ENCODE data around the gene IRAK3.
A peak's percentile ranks its signal among the peaks of the same experiment; 100 is the strongest.
"Not testable (repeated sequence)": the region's sequence is repeated elsewhere in the genome, so short reads cannot be mapped to it uniquely, and the experiment has no call there.

The IRAK3 gene

DNA sequence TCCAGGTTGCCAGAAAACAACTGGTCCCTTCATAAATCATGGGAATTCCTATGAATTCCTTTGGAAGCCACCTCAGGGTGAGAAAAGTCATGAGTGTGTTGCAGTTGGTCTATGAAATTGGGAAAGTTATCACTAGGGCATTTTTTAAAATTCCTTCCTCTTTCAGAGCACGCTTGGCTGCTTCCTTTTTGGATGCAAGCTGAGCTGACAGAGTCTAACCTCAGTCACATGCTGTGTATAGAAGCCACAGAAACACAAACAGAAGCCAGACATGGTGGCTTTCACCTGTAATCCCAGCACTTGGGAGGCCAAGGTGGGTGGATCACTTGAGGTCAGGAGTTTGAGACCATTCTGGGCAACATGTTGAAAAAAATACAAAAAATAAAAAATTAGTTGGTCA, 91.5 kb downstream of the IRAK3 start:
- no peaks in the 10 kb centered on the region for H3K36me3 Mint-ChIP-seq (ENCODE audit: low read depth)
- no peak for DNase-seq
- no peak overlapping the region for H3K4me3 Mint-ChIP-seq
- no peaks in the 10 kb centered on the region for H3K27me3 Mint-ChIP-seq
- H3K9me3 Mint-ChIP-seq: peaks cover 5% of the 10 kb centered on the region
- H3K27ac Mint-ChIP-seq: no peak overlapping the region
- peaks cover 38% of the 10 kb centered on the region for H3K4me1 Mint-ChIP-seq (ENCODE audit: low read depth)

GRCh38 chr12:66282244-66282643, 93.2 kb downstream of the IRAK3 start:
- DNase-seq: no peak
- H3K9me3 Mint-ChIP-seq: peaks cover 5% of the 10 kb centered on the region
- H3K27me3 Mint-ChIP-seq: no peaks in the 10 kb centered on the region
- H3K4me3 Mint-ChIP-seq: no peak overlapping the region
- no peak overlapping the region for H3K27ac Mint-ChIP-seq
- H3K36me3 Mint-ChIP-seq (ENCODE audit: low read depth): no peaks in the 10 kb centered on the region
- H3K4me1 Mint-ChIP-seq (ENCODE audit: low read depth): peaks cover 42% of the 10 kb centered on the region

GRCh38 chr12:66287275-66287674, 98.3 kb downstream of the IRAK3 start:
- Mint-ChIP-seq H3K27me3 (no peaks in the 10 kb centered on the region), H3K36me3 (ENCODE audit: low read depth) (no peaks in the 10 kb centered on the region), H3K9me3 (no peaks in the 10 kb centered on the region), H3K4me1 (ENCODE audit: low read depth) (peaks cover 71% of the 10 kb centered on the region), H3K27ac (peak overlapping the region; percentile 48), H3K4me3 (no peak overlapping the region)
- no peak for DNase-seq

DNA sequence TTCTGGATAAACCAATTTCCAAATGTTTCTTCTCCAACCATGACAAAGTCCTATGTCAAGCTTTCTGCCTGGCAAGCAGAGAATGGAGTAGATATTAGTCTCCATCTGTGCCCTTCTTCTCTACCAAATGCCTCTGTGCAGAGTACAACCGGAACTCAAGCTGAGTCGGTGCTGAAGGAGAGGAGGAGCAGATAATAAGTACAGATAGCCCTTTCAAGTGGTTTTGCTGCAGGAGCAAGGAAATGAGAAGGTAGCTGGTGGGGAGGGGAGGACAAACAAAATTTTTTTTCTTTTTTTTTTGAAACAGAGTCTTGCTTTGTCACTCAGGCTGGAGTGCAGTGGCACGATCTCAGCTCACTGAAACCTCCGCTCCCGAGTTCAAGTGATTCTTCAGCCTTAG, 99.1 kb downstream of the IRAK3 start:
- no peaks in the 10 kb centered on the region for H3K27me3 Mint-ChIP-seq
- peak overlapping the region; percentile 73 for H3K27ac Mint-ChIP-seq
- peaks cover 74% of the 10 kb centered on the region for H3K4me1 Mint-ChIP-seq (ENCODE audit: low read depth)
- peak; percentile 46 for DNase-seq
- no peaks in the 10 kb centered on the region for H3K36me3 Mint-ChIP-seq (ENCODE audit: low read depth)
- peak overlapping the region; percentile 45 for H3K4me3 Mint-ChIP-seq
- no peaks in the 10 kb centered on the region for H3K9me3 Mint-ChIP-seq

DNA sequence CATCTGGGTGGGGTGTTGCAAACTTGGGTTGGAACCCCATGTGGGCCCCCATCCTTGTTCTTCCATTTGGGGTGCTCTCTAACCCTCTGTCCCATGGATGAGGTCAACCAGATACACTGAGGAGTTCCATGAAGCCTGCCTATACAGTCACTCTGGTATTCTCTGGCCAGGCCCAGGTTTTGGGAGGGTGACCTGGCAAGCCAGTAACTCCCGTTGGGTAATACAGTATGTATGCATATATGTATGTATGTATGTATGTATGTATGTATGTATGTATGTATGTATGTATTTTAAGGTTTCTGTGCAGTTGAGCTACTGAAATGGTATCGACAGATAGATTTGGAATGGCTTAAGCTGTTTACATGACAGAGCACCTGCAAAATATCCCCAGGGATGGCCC, 100.5 kb downstream of the IRAK3 start:
- no peak for DNase-seq
- Mint-ChIP-seq H3K27ac (peak overlapping the region; percentile 31), H3K4me1 (ENCODE audit: low read depth) (peaks cover 62% of the 10 kb centered on the region), H3K4me3 (no peak overlapping the region), H3K9me3 (no peaks in the 10 kb centered on the region), H3K27me3 (no peaks in the 10 kb centered on the region), H3K36me3 (ENCODE audit: low read depth) (no peaks in the 10 kb centered on the region)

DNA sequence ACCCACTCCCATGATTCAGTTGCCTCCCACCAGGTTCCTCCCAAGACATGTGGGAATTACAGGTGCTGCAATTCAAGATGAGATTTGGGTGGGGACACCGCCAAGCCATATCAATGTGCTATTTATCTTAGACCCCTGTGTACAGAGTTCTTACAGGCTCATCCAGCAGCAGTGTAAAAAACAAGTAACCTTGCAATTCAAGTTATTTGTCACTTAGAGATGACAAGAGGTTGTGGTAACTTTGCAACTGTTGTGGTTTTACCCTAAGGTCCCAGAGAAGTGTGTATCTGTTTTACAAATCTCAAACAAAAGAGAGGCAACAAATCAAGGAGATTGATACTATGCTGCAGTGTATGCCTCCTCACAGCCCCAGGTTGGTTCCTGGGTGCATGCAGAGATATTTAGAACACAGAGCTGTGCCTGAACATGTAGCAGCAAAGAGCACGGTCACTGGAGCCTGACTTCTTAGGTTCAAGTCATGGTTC, 101.7 kb downstream of the IRAK3 start:
- no peaks in the 10 kb centered on the region for H3K9me3 Mint-ChIP-seq
- peaks cover 60% of the 10 kb centered on the region for H3K4me1 Mint-ChIP-seq (ENCODE audit: low read depth)
- peak overlapping the region; percentile 68 for H3K27ac Mint-ChIP-seq
- H3K27me3 Mint-ChIP-seq: no peaks in the 10 kb centered on the region
- DNase-seq: no peak
- H3K36me3 Mint-ChIP-seq (ENCODE audit: low read depth): no peaks in the 10 kb centered on the region
- H3K4me3 Mint-ChIP-seq: no peak overlapping the region

- no peak for DNase-seq
- H3K27me3 Mint-ChIP-seq: no peaks in the 10 kb centered on the region
- H3K27ac Mint-ChIP-seq: no peak overlapping the region
- no peaks in the 10 kb centered on the region for H3K36me3 Mint-ChIP-seq (ENCODE audit: low read depth)
- no peaks in the 10 kb centered on the region for H3K9me3 Mint-ChIP-seq
- no peak overlapping the region for H3K4me3 Mint-ChIP-seq
- peaks cover 34% of the 10 kb centered on the region for H3K4me1 Mint-ChIP-seq (ENCODE audit: low read depth)
Measured at GRCh38 chr12:66296176-66296683, 107.2 kb downstream of the IRAK3 start.

GRCh38 chr12:66297080-66297479, 108.1 kb downstream of the IRAK3 start:
- Mint-ChIP-seq H3K27ac (no peak overlapping the region), H3K4me3 (no peak overlapping the region), H3K27me3 (no peaks in the 10 kb centered on the region), H3K4me1 (ENCODE audit: low read depth) (peaks cover 32% of the 10 kb centered on the region), H3K36me3 (ENCODE audit: low read depth) (peaks cover 1% of the 10 kb centered on the region), H3K9me3 (no peaks in the 10 kb centered on the region)
- DNase-seq: no peak

DNA sequence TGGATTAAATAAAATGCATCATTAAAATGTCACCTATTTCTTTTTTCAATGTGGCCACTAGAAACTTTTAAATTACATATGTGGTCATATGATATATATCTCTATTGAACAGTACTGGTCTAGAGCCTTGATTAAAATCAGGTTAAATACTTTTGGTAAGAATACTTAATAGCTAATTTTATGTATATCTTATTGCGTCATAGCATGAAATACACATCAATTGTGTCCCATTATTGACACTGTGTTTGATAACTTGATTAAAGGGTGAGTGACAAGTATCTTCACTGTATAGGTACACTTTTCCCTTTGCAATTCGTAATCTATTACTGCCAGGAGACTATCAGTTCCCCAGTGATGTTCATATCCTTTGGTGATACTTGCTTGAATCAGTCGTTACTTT, 108.9 kb downstream of the IRAK3 start:
- no peak overlapping the region for H3K4me3 Mint-ChIP-seq
- no peaks in the 10 kb centered on the region for H3K9me3 Mint-ChIP-seq
- H3K36me3 Mint-ChIP-seq (ENCODE audit: low read depth): peaks cover 6% of the 10 kb centered on the region
- no peaks in the 10 kb centered on the region for H3K27me3 Mint-ChIP-seq
- no peak for DNase-seq
- H3K4me1 Mint-ChIP-seq (ENCODE audit: low read depth): peaks cover 28% of the 10 kb centered on the region
- H3K27ac Mint-ChIP-seq: no peak overlapping the region

GRCh38 chr12:66301944-66302826, 113.2 kb downstream of the IRAK3 start, which contains the start of gene HELB:
Gene HELB (plus strand): TSS chr12:66302493. CDS start chr12:66302604, 111 bp downstream.
- Mint-ChIP-seq H3K27me3 (no peaks in the 10 kb centered on the region), H3K27ac (peak within 1 kb of the TSS; percentile 100), H3K9me3 (no peaks in the 10 kb centered on the region), H3K4me1 (ENCODE audit: low read depth) (peaks cover 48% of the 10 kb centered on the region), H3K4me3 (peak within 1 kb of the TSS; percentile 99), H3K36me3 (ENCODE audit: low read depth) (peaks cover 42% of the 10 kb centered on the region)
- peak; percentile 97 for DNase-seq

GRCh38 chr12:66302827-66303169, 113.8 kb downstream of the IRAK3 start:
- no peaks in the 10 kb centered on the region for H3K9me3 Mint-ChIP-seq
- H3K4me3 Mint-ChIP-seq: peak overlapping the region; percentile 99
- H3K27ac Mint-ChIP-seq: peak overlapping the region; percentile 100
- no peaks in the 10 kb centered on the region for H3K27me3 Mint-ChIP-seq
- peaks cover 47% of the 10 kb centered on the region for H3K4me1 Mint-ChIP-seq (ENCODE audit: low read depth)
- peaks cover 47% of the 10 kb centered on the region for H3K36me3 Mint-ChIP-seq (ENCODE audit: low read depth)
- DNase-seq: no peak

GRCh38 chr12:66303316-66303804, 114.3 kb downstream of the IRAK3 start:
- H3K4me1 Mint-ChIP-seq (ENCODE audit: low read depth): peaks cover 52% of the 10 kb centered on the region
- H3K27ac Mint-ChIP-seq: peak overlapping the region; percentile 100
- peak; percentile 56 for DNase-seq

More at GRCh38 chr12:66303316-66303804, 114.3 kb downstream of the IRAK3 start:
- H3K4me3 Mint-ChIP-seq: peak overlapping the region; percentile 99
- not testable (repeated sequence) for H3K27me3 Mint-ChIP-seq, H3K9me3 Mint-ChIP-seq
- peaks cover 52% of the 10 kb centered on the region for H3K36me3 Mint-ChIP-seq (ENCODE audit: low read depth)

Data from activated T-cell treated with anti-CD3 and anti-CD28 coated beads, Interleukin-2, amount 50 U/mL, for 24 hours (primary cell).